Activated naive CD4-positive, alpha-beta T cell treated with anti-CD3 and anti-CD28 coated beads for 36 hours (primary cell): Measurements from ENCODE around the gene PDS5B. TPM values are rescaled to one million over a fixed set of nuclear protein-coding genes. Genes with fewer than 3 reads are reported as not detected.
"Not testable (repeated sequence)": the region's sequence is repeated elsewhere in the genome, so short reads cannot be mapped to it uniquely, and the experiment has no call there.

Source experiments
- CTCF ChIA-PET: fragments of 350-600 bp; sonication (Branson Sonifier 250); formaldehyde crosslinking; loops from one replicate; lab custom pipeline; 2021; ENCODE audit warnings: antibody characterized with exemption; lab: Charles Lee
- DNase-seq: peaks from one replicate; pipeline ENCODE4 v3.0.0-alpha.2; 2020
- H3K27ac Mint-ChIP-seq: one replicate; pipeline ENCODE4 v1.8.0; 2021; ENCODE audit warnings: mild to moderate bottlenecking, mixed read lengths
- H3K27me3 Mint-ChIP-seq: one replicate; pipeline ENCODE4 v1.8.0; 2021; ENCODE audit warnings: low read depth, mixed read lengths
- H3K36me3 Mint-ChIP-seq: one replicate; pipeline ENCODE4 v1.8.0; 2021; ENCODE audit warnings: low read depth, mixed read lengths
- H3K4me1 Mint-ChIP-seq: one replicate; pipeline ENCODE4 v1.8.0; 2021; ENCODE audit warnings: low read depth, mixed read lengths
- H3K4me3 Mint-ChIP-seq: one replicate; pipeline ENCODE4 v1.8.0; 2021; ENCODE audit warnings: mild to moderate bottlenecking, moderate library complexity, mixed read lengths
- H3K9me3 Mint-ChIP-seq: one replicate; pipeline ENCODE4 v1.8.0; 2021; ENCODE audit warnings: mixed read lengths
- intact Hi-C: fragments of 100-400 bp; cut with micrococcal nuclease; formaldehyde crosslinking; loops from one replicate; pipeline ENCODE4 v1.15.1; 2023
- total RNA-seq, 2 experiments: library from RNA; stranded (reverse); gene quantifications; one replicate each; pipeline ENCODE4 v1.2.3, GENCODE V29; 2021

Gene PDS5B
- total RNA-seq, 2 experiments from 2014 or later: 48.0 to 51.6 TPM

DNA sequence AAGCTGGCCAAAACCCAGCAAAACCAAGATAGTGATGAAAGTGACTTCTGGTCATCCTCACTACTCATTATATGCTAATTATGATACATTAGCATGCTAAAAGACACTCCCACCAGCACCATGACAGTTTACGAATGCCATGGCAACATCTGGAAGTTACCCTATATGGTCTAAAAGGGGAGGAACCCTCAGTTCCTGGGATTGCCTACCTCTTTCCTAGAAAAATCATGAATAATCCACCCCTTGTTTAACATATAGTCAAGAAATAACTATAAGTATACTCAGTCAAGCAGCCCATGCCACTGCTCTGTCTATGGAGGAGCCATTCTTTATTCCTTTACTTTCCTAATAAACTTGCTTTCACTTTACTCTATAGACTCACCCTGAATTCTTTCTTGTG is 25.4 kb upstream of the PDS5B start:
- H3K4me3 Mint-ChIP-seq, H3K27me3 Mint-ChIP-seq, H3K4me1 Mint-ChIP-seq, H3K36me3 Mint-ChIP-seq, CTCF ChIA-PET, DNase-seq, H3K27ac Mint-ChIP-seq, intact Hi-C loops: not testable (repeated sequence)
- H3K9me3 Mint-ChIP-seq: peaks cover 16% of the 10 kb centered on the region

DNA sequence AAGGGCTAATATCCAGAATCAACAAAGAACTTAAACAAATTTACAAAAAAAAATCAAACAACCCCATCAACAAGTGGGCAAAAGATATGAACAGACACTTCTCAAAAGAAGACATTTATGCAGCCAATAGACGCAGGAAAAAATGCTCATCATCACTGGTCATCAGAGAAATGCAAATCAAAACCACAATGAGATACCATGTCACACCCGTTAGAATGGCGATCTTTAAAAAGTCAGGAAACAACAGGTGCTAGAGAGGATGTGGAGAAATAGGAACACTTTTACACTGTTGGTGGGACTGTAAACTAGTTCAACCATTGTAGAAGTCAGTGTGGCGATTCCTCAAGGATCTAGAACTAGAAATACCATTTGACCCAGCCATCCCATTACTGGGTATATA is 10.6 kb upstream of the PDS5B start:
- H3K4me3 Mint-ChIP-seq, DNase-seq, H3K27me3 Mint-ChIP-seq, H3K36me3 Mint-ChIP-seq, intact Hi-C loops, H3K4me1 Mint-ChIP-seq, H3K27ac Mint-ChIP-seq: not testable (repeated sequence)
- CTCF ChIA-PET: interaction anchor here (0.6 kb wide), 1 partner anchor 645 kb away, joined by 3 read pairs; no protein-coding TSS in a partner anchor
- H3K9me3 Mint-ChIP-seq: peaks cover 22% of the 10 kb centered on the region

DNA sequence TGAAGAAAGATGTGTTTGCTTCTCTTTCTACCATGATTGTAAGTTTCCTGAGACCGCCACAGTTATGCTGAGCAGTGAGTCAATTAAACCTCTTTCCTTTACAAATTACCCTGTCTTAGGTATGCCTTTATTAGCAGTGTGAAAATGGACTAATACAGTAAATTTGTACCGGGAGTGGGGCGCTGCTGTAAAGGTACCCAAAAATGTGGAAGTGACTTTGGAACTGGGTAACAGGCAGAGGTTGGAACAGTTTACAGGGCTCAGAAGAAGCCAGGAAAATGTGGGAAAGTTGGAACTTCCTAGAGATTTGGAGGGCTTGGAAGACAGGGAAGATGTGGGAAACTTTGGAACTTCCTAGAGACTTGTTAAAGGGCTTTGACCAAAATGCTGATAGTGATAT is 9.2 kb upstream of the PDS5B start:
- Mint-ChIP-seq H3K4me3 (no peak overlapping the region), H3K36me3 (peaks cover 3% of the 10 kb centered on the region), H3K9me3 (peaks cover 22% of the 10 kb centered on the region), H3K4me1 (no peaks in the 10 kb centered on the region), H3K27ac (no peak overlapping the region), H3K27me3 (no peaks in the 10 kb centered on the region)
- CTCF ChIA-PET: no interaction called here
- DNase-seq: no peak
- intact Hi-C loops: no loop called here

GRCh38 chr13:32581177-32581786 is 5.0 kb upstream of the PDS5B start:
- Mint-ChIP-seq H3K4me1 (peaks cover 9% of the 10 kb centered on the region), H3K27me3 (no peaks in the 10 kb centered on the region), H3K4me3 (no peak overlapping the region), H3K9me3 (peaks cover 20% of the 10 kb centered on the region), H3K27ac (no peak overlapping the region), H3K36me3 (peaks cover 3% of the 10 kb centered on the region)
- DNase-seq: no peak
- intact Hi-C loops: loop anchor here (1.0 to 10.0 kb wide), 9 partner anchors 114 to 1234 kb away; partner anchors contain the start of gene RFC3
- CTCF ChIA-PET: interaction anchor here (0.7 to 2.7 kb wide), 32 partner anchors 9 to 962 kb away, joined by 3 to 14 read pairs (median 4); partner anchors contain the start of genes BRCA2, N4BP2L2 and ZAR1L

GRCh38 chr13:32582281-32582680 is 4.0 kb upstream of the PDS5B start:
- H3K4me1 Mint-ChIP-seq: peaks cover 9% of the 10 kb centered on the region
- intact Hi-C loops: loop anchor here (10.0 kb wide), 2 partner anchors 1143 to 1233 kb away; partner anchors contain the start of gene RFC3
- H3K36me3 Mint-ChIP-seq: peaks cover under 1% of the 10 kb centered on the region
- H3K9me3 Mint-ChIP-seq: peaks cover 13% of the 10 kb centered on the region
- no peak overlapping the region for H3K4me3 Mint-ChIP-seq
- no peaks in the 10 kb centered on the region for H3K27me3 Mint-ChIP-seq
- no peak overlapping the region for H3K27ac Mint-ChIP-seq
- CTCF ChIA-PET: interaction anchor here (0.8 to 2.7 kb wide), 8 partner anchors 11 to 200 kb away, joined by 3 to 10 read pairs (median 4); no protein-coding TSS in a partner anchor
- no peak for DNase-seq

DNA sequence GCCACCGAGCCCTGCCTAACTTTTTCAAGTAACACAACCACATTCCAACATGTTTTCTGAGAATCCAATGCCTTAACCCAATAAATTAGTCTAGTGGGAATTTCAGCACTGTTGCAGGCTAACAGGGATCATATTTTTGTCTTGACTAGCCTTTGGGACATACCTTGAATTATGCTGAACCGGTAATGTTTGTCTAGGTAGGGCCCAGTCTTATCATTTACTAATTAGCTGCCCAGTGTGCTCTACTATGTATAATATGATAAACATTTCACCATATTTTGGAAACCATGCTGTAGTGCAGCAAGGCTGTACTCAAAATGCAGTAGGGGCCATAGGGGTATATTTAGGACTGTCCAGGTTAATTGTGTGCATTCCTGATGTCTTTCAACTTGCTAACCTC is 3.3 kb upstream of the PDS5B start:
- intact Hi-C loops: loop anchor here (10.0 kb wide), 2 partner anchors 1142 to 1232 kb away; partner anchors contain the start of gene RFC3
- Mint-ChIP-seq H3K4me1 (peaks cover 13% of the 10 kb centered on the region), H3K4me3 (no peak overlapping the region), H3K36me3 (peaks cover 4% of the 10 kb centered on the region), H3K27ac (no peak overlapping the region), H3K9me3 (peaks cover 7% of the 10 kb centered on the region), H3K27me3 (no peaks in the 10 kb centered on the region)
- no peak for DNase-seq
- CTCF ChIA-PET: interaction anchor here (0.8 to 2.7 kb wide), 4 partner anchors 59 to 201 kb away, joined by 3 to 10 read pairs (median 7); no protein-coding TSS in a partner anchor

DNA sequence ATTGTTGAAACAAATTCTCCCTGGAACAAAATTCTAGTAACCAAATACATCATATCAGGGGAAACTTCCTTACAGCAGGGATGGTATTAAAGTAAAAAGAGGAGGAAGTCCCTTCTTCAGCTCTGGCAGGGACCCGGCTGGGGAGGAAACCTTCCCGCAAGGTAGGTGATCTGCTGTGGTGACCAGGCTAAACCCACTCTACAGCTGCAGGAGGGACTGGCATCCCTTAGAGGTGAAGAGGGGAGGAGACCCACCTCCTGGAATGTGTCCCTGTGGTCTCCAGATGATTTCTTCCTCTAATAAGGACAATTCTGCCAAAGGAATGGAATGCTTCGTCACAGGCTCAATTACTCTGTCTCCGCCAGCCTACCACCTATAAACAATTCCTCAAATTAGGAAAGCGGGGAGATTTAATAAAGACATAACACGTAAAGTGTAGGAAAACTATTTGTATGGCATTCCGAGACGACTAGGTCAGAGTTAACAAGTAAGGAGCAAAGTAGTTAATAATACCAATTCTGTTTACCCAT is 637 bp upstream of the PDS5B start:
- no peaks in the 10 kb centered on the region for H3K9me3 Mint-ChIP-seq
- CTCF ChIA-PET: interaction anchor here (0.6 to 2.2 kb wide), 27 partner anchors 15 to 1284 kb away, joined by 3 to 17 read pairs (median 4); partner anchors contain the start of genes N4BP2L1 and N4BP2L2

GRCh38 chr13:32587011-32587810 is 959 bp downstream of the PDS5B start:
- CTCF ChIA-PET: interaction anchor here (0.6 to 4.0 kb wide), 16 partner anchors 14 to 956 kb away, joined by 3 to 38 read pairs (median 3); no protein-coding TSS in a partner anchor
- H3K36me3 Mint-ChIP-seq: peaks cover 4% of the 10 kb centered on the region
- H3K4me1 Mint-ChIP-seq: peaks cover 44% of the 10 kb centered on the region

More for the DNA sequence above, 637 bp upstream of the PDS5B start:
- peaks cover 33% of the 10 kb centered on the region for H3K4me1 Mint-ChIP-seq
- intact Hi-C loops: loop anchor here (1.0 to 10.0 kb wide), 13 partner anchors 47 to 1229 kb away; partner anchors contain the start of genes BRCA2, N4BP2L1, N4BP2L2 and RFC3
- peak overlapping the region; percentile 81 for H3K4me3 Mint-ChIP-seq
- DNase-seq: no peak
- peaks cover 4% of the 10 kb centered on the region for H3K36me3 Mint-ChIP-seq
- H3K27me3 Mint-ChIP-seq: no peaks in the 10 kb centered on the region
- peak overlapping the region; percentile 44 for H3K27ac Mint-ChIP-seq

GRCh38 chr13:32587811-32588170 is 1.5 kb downstream of the PDS5B start:
- CTCF ChIA-PET: interaction anchor here (0.6 to 4.0 kb wide), 20 partner anchors 13 to 955 kb away, joined by 3 to 38 read pairs (median 3); no protein-coding TSS in a partner anchor
- Mint-ChIP-seq H3K36me3 (peaks cover 4% of the 10 kb centered on the region), H3K4me1 (peaks cover 49% of the 10 kb centered on the region), H3K4me3 (peak overlapping the region; percentile 95), H3K27me3 (no peaks in the 10 kb centered on the region), H3K9me3 (no peaks in the 10 kb centered on the region), H3K27ac (peak overlapping the region; percentile 91)
- DNase-seq: no peak
- intact Hi-C loops: loop anchor here (10.0 kb wide), 2 partner anchors 1137 to 1227 kb away; partner anchors contain the start of gene RFC3

More at GRCh38 chr13:32587011-32587810, 959 bp downstream of the PDS5B start:
- H3K4me3 Mint-ChIP-seq: peak overlapping the region; percentile 95
- DNase-seq: peak; percentile 71
- no peaks in the 10 kb centered on the region for H3K27me3 Mint-ChIP-seq
- intact Hi-C loops: loop anchor here (10.0 kb wide), 2 partner anchors 1138 to 1228 kb away; partner anchors contain the start of gene RFC3
- no peaks in the 10 kb centered on the region for H3K9me3 Mint-ChIP-seq
- peak overlapping the region; percentile 91 for H3K27ac Mint-ChIP-seq

DNA sequence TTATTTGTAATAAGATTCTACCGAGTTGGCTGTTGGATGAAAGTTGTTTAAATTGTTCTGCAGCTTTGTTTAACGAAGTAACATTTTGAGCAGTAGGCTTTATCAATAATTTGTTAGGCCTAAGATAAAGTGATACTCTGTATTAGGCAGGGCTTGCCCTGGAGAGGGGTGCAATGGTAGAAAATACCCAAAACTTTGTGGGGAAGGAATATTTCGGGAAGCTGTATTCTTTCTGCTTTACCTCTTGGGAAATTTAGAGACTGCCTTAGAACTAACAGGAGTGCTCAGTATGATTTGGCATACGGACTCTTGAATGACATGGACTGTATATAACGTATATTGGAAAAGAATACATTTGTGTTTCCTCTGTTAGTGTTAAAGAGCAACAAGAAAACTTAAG is 2.5 kb downstream of the PDS5B start:
- Mint-ChIP-seq H3K27ac (peak overlapping the region; percentile 21), H3K4me1 (peaks cover 56% of the 10 kb centered on the region)
- intact Hi-C loops: loop anchor here (10.0 kb wide), 2 partner anchors 1136 to 1226 kb away; partner anchors contain the start of gene RFC3

GRCh38 chr13:32589471-32589870 is 3.2 kb downstream of the PDS5B start:
- peaks cover 63% of the 10 kb centered on the region for H3K4me1 Mint-ChIP-seq
- no peak overlapping the region for H3K4me3 Mint-ChIP-seq
- no peak for DNase-seq
- intact Hi-C loops: loop anchor here (10.0 kb wide), 2 partner anchors 1135 to 1225 kb away; partner anchors contain the start of gene RFC3
- H3K9me3 Mint-ChIP-seq: no peaks in the 10 kb centered on the region
- H3K27me3 Mint-ChIP-seq: no peaks in the 10 kb centered on the region
- H3K36me3 Mint-ChIP-seq: peaks cover 4% of the 10 kb centered on the region
- H3K27ac Mint-ChIP-seq: no peak overlapping the region
- CTCF ChIA-PET: interaction anchor here (1.4 to 4.0 kb wide), 5 partner anchors 31 to 62 kb away, joined by 4 to 38 read pairs (median 23); no protein-coding TSS in a partner anchor

More for the DNA sequence above, 2.5 kb downstream of the PDS5B start:
- Mint-ChIP-seq H3K4me3 (peak overlapping the region; percentile 66), H3K27me3 (no peaks in the 10 kb centered on the region), H3K36me3 (peaks cover 4% of the 10 kb centered on the region), H3K9me3 (no peaks in the 10 kb centered on the region)
- DNase-seq: no peak
- CTCF ChIA-PET: interaction anchor here (0.8 to 4.0 kb wide), 8 partner anchors 48 to 431 kb away, joined by 3 to 38 read pairs (median 12); no protein-coding TSS in a partner anchor
